ENCODE results near the gene UNC5A.

Gene UNC5A

DNA sequence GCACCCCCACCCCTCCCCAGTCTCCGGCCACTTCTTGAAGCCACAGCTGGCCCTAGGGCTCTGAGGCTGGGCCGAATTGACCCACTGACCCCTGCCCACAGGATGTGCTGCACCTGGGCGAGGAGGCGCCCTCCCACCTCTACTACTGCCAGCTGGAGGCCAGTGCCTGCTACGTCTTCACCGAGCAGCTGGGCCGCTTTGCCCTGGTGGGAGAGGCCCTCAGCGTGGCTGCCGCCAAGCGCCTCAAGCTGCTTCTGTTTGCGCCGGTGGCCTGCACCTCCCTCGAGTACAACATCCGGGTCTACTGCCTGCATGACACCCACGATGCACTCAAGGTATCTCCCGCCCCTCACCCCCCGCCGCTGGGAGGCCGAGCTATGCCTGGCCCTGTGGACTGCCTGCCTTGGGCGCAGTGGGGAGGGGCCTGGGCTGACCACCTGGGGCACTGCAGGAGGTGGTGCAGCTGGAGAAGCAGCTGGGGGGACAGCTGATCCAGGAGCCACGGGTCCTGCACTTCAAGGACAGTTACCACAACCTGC, 67.5 kb downstream of the UNC5A start:
- WGBS: 88% methylated on average over 21 of the region's 21 CpGs
- no peaks in the 10 kb centered on the region for H3K27me3 ChIP-seq (ENCODE audit: insufficient read depth, low read length)
- no peak overlapping the region for H3K27ac ChIP-seq (ENCODE audit: low read depth, low read length)
- H3K9ac ChIP-seq (ENCODE audit: low read depth, low read length): no peak overlapping the region
- no peaks in the 10 kb centered on the region for H3K36me3 ChIP-seq (ENCODE audit: insufficient read depth, low read length)
- no peak overlapping the region for H3K4me3 ChIP-seq (ENCODE audit: low read length)
- no peaks in the 10 kb centered on the region for H3K4me1 ChIP-seq (ENCODE audit: insufficient read depth, low read length)
- no peaks in the 10 kb centered on the region for H3K9me3 ChIP-seq (ENCODE audit: insufficient read depth, low read depth, low read length)

DNA sequence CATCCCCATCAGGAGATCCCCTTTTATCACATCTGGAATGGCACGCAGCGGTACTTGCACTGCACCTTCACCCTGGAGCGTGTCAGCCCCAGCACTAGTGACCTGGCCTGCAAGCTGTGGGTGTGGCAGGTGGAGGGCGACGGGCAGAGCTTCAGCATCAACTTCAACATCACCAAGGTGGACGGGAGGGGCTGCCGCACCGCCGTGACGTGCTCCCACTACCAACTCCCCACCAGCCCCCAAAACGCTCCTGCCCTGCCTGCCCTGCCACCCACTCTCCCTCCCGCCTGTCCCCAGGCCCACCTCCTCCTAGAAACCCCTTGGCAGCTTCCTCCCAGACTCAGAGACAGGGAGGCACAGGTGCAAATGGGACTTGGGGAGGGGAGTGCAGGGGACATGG, 68.1 kb downstream of the UNC5A start:
- H3K27me3 ChIP-seq (ENCODE audit: insufficient read depth, low read length): no peaks in the 10 kb centered on the region
- no peak overlapping the region for H3K4me3 ChIP-seq (ENCODE audit: low read length)
- no peaks in the 10 kb centered on the region for H3K9me3 ChIP-seq (ENCODE audit: insufficient read depth, low read depth, low read length)
- H3K36me3 ChIP-seq (ENCODE audit: insufficient read depth, low read length): no peaks in the 10 kb centered on the region
- H3K4me1 ChIP-seq (ENCODE audit: insufficient read depth, low read length): no peaks in the 10 kb centered on the region
- H3K27ac ChIP-seq (ENCODE audit: low read depth, low read length): no peak overlapping the region
- no peak overlapping the region for H3K9ac ChIP-seq (ENCODE audit: low read depth, low read length)
- 93% methylated on average over 12 of the region's 12 CpGs for WGBS

DNA sequence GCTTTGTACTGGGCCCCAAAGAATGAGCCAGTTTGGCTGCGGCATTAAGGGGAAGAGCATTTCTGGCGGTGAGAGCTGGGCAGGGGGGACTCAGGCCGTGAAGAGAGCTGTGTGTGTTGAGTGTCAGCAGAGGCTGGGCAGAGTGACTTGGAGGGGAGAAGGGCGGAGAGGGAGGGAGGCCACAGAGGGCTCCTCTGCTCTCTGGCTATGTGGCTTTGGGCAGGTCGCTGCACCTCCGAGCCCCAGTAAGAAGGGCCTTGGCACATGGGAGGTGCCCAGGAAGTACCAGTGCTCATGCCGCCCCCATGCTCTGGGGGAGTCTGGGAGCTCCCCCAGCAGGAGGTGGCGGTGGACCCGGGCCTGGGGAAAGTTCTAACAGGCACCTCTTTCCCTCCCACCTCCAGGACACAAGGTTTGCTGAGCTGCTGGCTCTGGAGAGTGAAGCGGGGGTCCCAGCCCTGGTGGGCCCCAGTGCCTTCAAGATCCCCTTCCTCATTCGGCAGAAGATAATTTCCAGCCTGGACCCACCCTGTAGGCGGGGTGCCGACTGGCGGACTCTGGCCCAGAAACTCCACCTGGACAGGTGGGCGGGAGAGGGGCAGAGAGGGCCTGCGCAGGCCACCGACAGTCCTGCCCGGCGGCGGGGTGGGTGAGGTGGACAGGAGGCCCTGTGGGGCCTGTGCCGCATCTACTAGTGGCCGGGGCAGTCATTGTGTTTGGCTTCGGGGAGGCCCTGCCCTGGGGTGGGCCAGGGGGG, 68.7 kb downstream of the UNC5A start:
- H3K27me3 ChIP-seq (ENCODE audit: insufficient read depth, low read length): no peaks in the 10 kb centered on the region
- H3K9me3 ChIP-seq (ENCODE audit: insufficient read depth, low read depth, low read length): no peaks in the 10 kb centered on the region
- 85% methylated on average over 23 of the region's 23 CpGs for WGBS
- H3K27ac ChIP-seq (ENCODE audit: low read depth, low read length): no peak overlapping the region
- no peaks in the 10 kb centered on the region for H3K4me1 ChIP-seq (ENCODE audit: insufficient read depth, low read length)
- no peaks in the 10 kb centered on the region for H3K36me3 ChIP-seq (ENCODE audit: insufficient read depth, low read length)
- H3K4me3 ChIP-seq (ENCODE audit: low read length): no peak overlapping the region
- no peak overlapping the region for H3K9ac ChIP-seq (ENCODE audit: low read depth, low read length)

DNA sequence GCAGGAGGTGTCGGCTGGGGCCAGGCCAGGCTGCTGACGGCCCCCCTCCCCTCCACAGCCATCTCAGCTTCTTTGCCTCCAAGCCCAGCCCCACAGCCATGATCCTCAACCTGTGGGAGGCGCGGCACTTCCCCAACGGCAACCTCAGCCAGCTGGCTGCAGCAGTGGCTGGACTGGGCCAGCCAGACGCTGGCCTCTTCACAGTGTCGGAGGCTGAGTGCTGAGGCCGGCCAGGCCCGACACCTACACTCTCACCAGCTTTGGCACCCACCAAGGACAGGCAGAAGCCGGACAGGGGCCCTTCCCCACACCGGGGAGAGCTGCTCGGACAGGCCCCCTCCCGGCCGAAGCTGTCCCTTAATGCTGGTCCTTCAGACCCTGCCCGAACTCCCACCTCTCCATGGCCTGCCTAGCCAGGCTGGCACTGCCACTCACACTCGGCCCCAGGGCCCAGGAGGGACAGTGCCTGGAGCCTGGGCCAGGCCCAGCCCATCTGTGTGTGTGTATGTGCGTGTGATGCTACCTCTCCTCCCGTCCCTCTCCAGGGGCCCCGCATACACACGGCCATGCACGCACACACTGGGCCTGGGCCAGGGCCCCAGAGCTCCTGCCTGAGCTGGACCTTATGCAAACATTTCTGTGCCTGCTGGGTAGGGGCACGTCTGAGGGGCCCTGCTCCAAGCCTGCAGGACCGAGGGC, 69.5 kb downstream of the UNC5A start:
- Histone ChIP-seq H3K4me1 (ENCODE audit: insufficient read depth, low read length) (no peaks in the 10 kb centered on the region; the same call in 1 of the 2 replicates), H3K27me3 (ENCODE audit: insufficient read depth, low read length) (no peaks in the 10 kb centered on the region), H3K27ac (ENCODE audit: low read depth, low read length) (no peak overlapping the region), H3K4me3 (ENCODE audit: low read length) (no peak overlapping the region), H3K36me3 (ENCODE audit: insufficient read depth, low read length) (no peaks in the 10 kb centered on the region), H3K9me3 (ENCODE audit: insufficient read depth, low read depth, low read length) (no peaks in the 10 kb centered on the region), H3K9ac (ENCODE audit: low read depth, low read length) (no peak overlapping the region)
- WGBS: 86% methylated on average over 23 of the region's 23 CpGs

GRCh38 chr5:176880366-176881020, 70.1 kb downstream of the UNC5A start:
- H3K4me1 ChIP-seq (ENCODE audit: insufficient read depth, low read length): no peaks in the 10 kb centered on the region; the same call in 1 of the 2 replicates
- 94% methylated on average over 20 of the region's 26 CpGs for WGBS
- H3K27me3 ChIP-seq (ENCODE audit: insufficient read depth, low read length): no peaks in the 10 kb centered on the region
- H3K4me3 ChIP-seq (ENCODE audit: low read length): no peak overlapping the region
- no peak overlapping the region for H3K27ac ChIP-seq (ENCODE audit: low read depth, low read length)
- H3K9me3 ChIP-seq (ENCODE audit: insufficient read depth, low read depth, low read length): no peaks in the 10 kb centered on the region
- no peaks in the 10 kb centered on the region for H3K36me3 ChIP-seq (ENCODE audit: insufficient read depth, low read length)
- H3K9ac ChIP-seq (ENCODE audit: low read depth, low read length): no peak overlapping the region

DNA sequence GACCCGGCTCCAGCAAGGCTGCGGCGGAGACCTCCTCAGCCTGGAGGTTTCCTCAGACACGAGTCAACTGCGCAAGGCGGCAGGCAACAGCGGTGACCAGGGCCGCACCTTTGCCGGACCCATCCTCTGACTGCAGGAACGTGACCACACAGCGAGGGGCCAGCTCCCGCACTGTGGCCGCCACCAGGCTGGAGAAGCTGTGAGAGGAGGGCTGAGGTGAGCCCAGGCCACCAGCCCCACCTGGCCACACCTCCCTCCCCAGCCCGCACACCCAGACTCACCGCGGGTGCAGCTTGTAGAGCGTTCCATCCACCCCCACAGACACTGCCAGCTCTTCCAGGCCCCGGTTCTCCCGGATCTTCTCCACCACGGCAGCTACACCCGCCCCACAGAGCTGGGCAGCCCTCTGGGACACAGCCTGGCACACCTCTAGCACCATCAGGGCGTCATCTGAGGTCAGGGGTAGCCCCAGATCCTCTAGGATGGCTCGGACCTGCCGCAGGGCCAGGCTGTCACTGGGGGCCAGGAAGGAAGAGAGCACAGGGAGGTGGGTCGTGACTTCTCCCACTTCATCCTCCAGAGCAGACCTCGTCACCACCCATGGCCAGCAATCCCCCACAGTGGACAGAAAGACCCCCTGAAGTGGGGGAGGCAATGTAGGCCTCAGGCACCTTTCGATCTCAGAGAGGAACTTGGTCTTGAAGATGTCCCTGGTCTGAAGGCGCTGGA, 70.8 kb downstream of the UNC5A start:
- Histone ChIP-seq H3K9ac (ENCODE audit: low read depth, low read length) (no peak overlapping the region), H3K9me3 (ENCODE audit: insufficient read depth, low read depth, low read length) (no peaks in the 10 kb centered on the region), H3K36me3 (ENCODE audit: insufficient read depth, low read length) (no peaks in the 10 kb centered on the region), H3K27ac (ENCODE audit: low read depth, low read length) (no peak overlapping the region), H3K4me3 (ENCODE audit: low read length) (no peak overlapping the region), H3K27me3 (ENCODE audit: insufficient read depth, low read length) (no peaks in the 10 kb centered on the region), H3K4me1 (ENCODE audit: insufficient read depth, low read length) (no peaks in the 10 kb centered on the region; the same call in 1 of the 2 replicates)
- 95% methylated on average over 27 of the region's 28 CpGs for WGBS

DNA sequence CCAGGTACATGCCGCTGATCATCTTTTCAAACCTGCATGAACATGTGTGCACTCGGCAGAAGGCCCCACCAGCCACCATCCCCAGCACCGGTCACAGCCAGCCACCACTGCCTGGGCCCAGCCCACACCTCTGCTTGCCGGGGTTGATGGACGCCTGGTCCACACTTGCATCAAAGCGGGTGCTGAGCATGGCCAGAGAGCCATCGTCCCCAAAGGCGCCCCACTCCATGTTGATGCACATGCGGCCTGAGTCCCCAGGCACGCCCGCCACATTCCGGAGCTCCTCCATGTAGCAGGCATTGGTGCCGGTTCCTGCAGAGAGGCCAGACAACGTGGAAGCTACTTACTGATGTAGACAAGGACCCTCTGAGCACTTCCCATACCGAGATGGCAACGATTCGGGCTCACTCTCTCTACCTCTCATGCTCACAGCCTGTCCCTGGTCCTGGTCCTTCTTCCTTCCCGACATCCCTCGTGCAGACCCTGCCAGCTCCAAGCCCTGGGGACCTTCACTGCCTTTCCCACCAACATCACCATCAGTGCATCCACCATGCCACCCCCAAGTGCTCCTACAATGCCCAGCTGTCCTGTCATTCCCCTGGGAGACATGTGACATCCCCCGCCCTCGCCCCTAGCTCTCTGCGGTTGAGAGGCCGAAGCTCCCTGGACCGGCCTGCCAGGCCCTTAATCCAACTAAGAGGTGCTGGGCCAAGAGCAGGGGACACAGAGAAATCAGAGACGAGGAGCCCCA, 71.6 kb downstream of the UNC5A start:
- H3K4me1 ChIP-seq (ENCODE audit: insufficient read depth, low read length): no peaks in the 10 kb centered on the region; the same call in 1 of the 2 replicates
- H3K36me3 ChIP-seq (ENCODE audit: insufficient read depth, low read length): no peaks in the 10 kb centered on the region
- 91% methylated on average over 25 of the region's 25 CpGs for WGBS
- no peak overlapping the region for H3K27ac ChIP-seq (ENCODE audit: low read depth, low read length)
- H3K27me3 ChIP-seq (ENCODE audit: insufficient read depth, low read length): no peaks in the 10 kb centered on the region
- no peak overlapping the region for H3K9ac ChIP-seq (ENCODE audit: low read depth, low read length)
- no peaks in the 10 kb centered on the region for H3K9me3 ChIP-seq (ENCODE audit: insufficient read depth, low read depth, low read length)
- no peak overlapping the region for H3K4me3 ChIP-seq (ENCODE audit: low read length)

GRCh38 chr5:176882567-176882903, 72.2 kb downstream of the UNC5A start:
- WGBS: 89% methylated on average over 6 of the region's 6 CpGs
- Histone ChIP-seq H3K9me3 (ENCODE audit: insufficient read depth, low read depth, low read length) (no peaks in the 10 kb centered on the region), H3K27ac (ENCODE audit: low read depth, low read length) (no peak overlapping the region), H3K27me3 (ENCODE audit: insufficient read depth, low read length) (no peaks in the 10 kb centered on the region), H3K4me3 (ENCODE audit: low read length) (no peak overlapping the region), H3K4me1 (ENCODE audit: insufficient read depth, low read length) (no peaks in the 10 kb centered on the region; the same call in 1 of the 2 replicates), H3K9ac (ENCODE audit: low read depth, low read length) (no peak overlapping the region), H3K36me3 (ENCODE audit: insufficient read depth, low read length) (no peaks in the 10 kb centered on the region)

DNA sequence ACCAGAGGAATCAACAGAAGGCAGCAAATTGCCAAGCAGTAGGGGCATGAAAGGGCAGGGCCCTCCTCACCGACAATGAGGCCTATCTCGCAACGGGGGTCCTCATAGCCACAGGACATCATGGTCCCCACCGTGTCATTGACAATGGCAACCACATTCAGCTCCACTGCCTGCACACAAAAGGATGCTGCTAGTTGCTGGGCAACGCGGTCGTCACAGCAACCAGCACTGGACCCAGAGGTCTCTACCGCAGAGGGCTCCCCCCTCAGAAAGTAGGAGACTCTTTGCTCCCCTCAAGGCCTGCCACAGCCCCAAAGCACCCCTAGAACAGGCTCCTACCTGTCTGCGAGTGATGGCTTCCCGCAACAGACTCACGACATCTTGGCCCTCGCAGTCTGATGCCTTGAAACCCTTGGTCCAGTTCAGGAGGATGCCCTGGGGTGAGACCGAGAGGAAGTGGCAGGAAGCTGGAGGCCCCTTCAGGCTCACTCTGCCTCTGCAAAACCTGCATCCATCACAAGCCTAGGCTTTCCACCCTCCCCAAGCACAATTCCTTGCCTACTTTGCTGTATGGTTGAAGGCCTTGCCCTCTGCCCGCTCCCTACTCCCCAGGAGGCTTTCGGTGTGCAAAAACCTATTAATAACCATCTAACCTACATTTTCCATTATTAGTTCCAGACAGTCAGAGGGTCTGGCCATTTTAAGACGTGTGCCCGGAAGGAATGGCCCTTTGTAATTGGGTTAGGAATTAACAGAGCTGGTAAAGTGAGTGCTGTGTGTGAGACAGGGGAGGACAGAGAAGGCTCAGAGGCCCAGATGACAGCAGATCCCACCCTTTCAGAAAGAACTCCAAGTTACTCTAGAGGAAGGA, 73.6 kb downstream of the UNC5A start:
- Histone ChIP-seq H3K27ac (ENCODE audit: low read depth, low read length) (no peak overlapping the region), H3K4me3 (ENCODE audit: low read length) (no peak overlapping the region), H3K4me1 (ENCODE audit: insufficient read depth, low read length) (no peaks in the 10 kb centered on the region; the same call in 1 of the 2 replicates), H3K36me3 (ENCODE audit: insufficient read depth, low read length) (no peaks in the 10 kb centered on the region), H3K9me3 (ENCODE audit: insufficient read depth, low read depth, low read length) (no peaks in the 10 kb centered on the region), H3K27me3 (ENCODE audit: insufficient read depth, low read length) (no peaks in the 10 kb centered on the region), H3K9ac (ENCODE audit: low read depth, low read length) (no peak overlapping the region)
- WGBS: 91% methylated on average over 17 of the region's 17 CpGs

DNA sequence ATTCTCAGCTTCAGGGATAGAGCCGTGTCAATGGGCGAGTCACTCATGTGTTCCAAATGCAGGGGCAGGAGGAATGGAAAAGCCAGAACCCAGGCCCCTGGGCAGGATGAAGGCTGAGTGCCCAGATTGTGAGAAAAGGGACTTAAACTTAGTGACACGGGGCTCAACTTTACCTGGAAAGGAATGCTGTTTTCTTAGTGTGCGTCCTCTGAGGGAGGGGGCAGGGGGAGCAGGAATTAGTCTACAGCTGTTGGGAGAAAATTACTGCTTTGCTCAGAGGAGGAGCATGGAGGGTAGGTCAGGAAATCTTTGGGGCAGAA, 74.2 kb downstream of the UNC5A start:
- no peaks in the 10 kb centered on the region for H3K27me3 ChIP-seq (ENCODE audit: insufficient read depth, low read length)
- H3K27ac ChIP-seq (ENCODE audit: low read depth, low read length): no peak overlapping the region
- WGBS: 75% methylated on average over 4 of the region's 4 CpGs
- H3K36me3 ChIP-seq (ENCODE audit: insufficient read depth, low read length): no peaks in the 10 kb centered on the region
- H3K4me1 ChIP-seq (ENCODE audit: insufficient read depth, low read length): no peaks in the 10 kb centered on the region; the same call in 1 of the 2 replicates
- H3K9ac ChIP-seq (ENCODE audit: low read depth, low read length): no peak overlapping the region
- no peaks in the 10 kb centered on the region for H3K9me3 ChIP-seq (ENCODE audit: insufficient read depth, low read depth, low read length)
- H3K4me3 ChIP-seq (ENCODE audit: low read length): no peak overlapping the region

Data from HUES64 (cell line).